ENCODE measurements around the gene URI1.
A peak's percentile ranks its signal among the peaks of the same experiment; 100 is the strongest.

Gene URI1, protein sequence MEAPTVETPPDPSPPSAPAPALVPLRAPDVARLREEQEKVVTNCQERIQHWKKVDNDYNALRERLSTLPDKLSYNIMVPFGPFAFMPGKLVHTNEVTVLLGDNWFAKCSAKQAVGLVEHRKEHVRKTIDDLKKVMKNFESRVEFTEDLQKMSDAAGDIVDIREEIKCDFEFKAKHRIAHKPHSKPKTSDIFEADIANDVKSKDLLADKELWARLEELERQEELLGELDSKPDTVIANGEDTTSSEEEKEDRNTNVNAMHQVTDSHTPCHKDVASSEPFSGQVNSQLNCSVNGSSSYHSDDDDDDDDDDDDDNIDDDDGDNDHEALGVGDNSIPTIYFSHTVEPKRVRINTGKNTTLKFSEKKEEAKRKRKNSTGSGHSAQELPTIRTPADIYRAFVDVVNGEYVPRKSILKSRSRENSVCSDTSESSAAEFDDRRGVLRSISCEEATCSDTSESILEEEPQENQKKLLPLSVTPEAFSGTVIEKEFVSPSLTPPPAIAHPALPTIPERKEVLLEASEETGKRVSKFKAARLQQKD

DNA sequence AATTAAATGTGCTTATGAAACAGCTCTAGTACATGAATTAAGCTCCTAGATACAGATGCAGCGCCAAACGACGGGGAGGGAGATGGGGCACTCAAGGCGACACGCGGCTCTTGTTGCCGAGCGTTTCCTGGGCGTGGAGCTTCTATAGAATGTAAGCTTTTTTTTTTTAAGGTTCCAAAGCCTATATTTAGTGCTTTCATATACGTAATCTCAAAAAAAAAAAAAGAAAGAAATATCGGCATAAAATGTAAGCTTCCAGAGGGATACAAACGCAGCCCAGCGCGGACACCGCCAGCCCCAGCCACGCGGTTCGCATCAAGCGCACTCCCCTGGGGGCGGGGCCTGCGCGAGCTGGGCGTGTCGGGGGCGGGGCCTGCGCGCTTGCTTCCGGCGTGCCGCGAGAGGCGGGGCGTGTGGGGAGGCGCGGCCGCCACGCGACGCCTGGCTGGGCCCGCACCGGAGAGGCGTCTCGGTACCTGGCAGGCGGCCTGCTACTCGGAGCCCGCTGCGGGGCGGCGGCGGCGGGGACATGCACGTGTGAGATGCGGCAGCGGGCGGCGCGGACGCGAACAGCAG, at the start of gene URI1:
URI1 (plus strand) TSS at position 412 of the 576 bp plus-strand sequence. CDS start 309 bp downstream, outside the sequence.
- in situ Hi-C loops (cut with MboI; ENCODE audit: low pct_unique_long_range_greater_than_20kb, low sequenced_read_pairs, unreplicated experiment), result no loop called here
- TF ChIP-seq, protein P1, sequence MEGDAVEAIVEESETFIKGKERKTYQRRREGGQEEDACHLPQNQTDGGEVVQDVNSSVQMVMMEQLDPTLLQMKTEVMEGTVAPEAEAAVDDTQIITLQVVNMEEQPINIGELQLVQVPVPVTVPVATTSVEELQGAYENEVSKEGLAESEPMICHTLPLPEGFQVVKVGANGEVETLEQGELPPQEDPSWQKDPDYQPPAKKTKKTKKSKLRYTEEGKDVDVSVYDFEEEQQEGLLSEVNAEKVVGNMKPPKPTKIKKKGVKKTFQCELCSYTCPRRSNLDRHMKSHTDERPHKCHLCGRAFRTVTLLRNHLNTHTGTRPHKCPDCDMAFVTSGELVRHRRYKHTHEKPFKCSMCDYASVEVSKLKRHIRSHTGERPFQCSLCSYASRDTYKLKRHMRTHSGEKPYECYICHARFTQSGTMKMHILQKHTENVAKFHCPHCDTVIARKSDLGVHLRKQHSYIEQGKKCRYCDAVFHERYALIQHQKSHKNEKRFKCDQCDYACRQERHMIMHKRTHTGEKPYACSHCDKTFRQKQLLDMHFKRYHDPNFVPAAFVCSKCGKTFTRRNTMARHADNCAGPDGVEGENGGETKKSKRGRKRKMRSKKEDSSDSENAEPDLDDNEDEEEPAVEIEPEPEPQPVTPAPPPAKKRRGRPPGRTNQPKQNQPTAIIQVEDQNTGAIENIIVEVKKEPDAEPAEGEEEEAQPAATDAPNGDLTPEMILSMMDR (IDR thresholded peaks at IDR 0.05; ENCODE audit: extremely low read depth, insufficient read depth, missing control alignments), result no peak
- DNase-seq (ENCODE audit: low spot score), result peak; percentile 96

- in situ Hi-C loops (cut with MboI; ENCODE audit: low pct_unique_long_range_greater_than_20kb, low sequenced_read_pairs, unreplicated experiment), result no loop called here
- TF ChIP-seq, protein P1 (IDR thresholded peaks at IDR 0.05; ENCODE audit: extremely low read depth, insufficient read depth, missing control alignments), result no peak
- no peak for DNase-seq (ENCODE audit: low spot score)
These were observed 48.3 kb upstream of the URI1 start for GRCh38 chr19:29893606-29894284.

GRCh38 chr19:29896802-29897201, 45.2 kb upstream of the URI1 start:
- no peak for DNase-seq (ENCODE audit: low spot score)
- in situ Hi-C loops (cut with MboI; ENCODE audit: low pct_unique_long_range_greater_than_20kb, low sequenced_read_pairs, unreplicated experiment), result no loop called here
- TF ChIP-seq, protein P1 (IDR thresholded peaks at IDR 0.05; ENCODE audit: extremely low read depth, insufficient read depth, missing control alignments), result no peak

- TF ChIP-seq, protein P1 (IDR thresholded peaks at IDR 0.05; ENCODE audit: extremely low read depth, insufficient read depth, missing control alignments), result no peak
- no peak for DNase-seq (ENCODE audit: low spot score)
- in situ Hi-C loops (cut with MboI; ENCODE audit: low pct_unique_long_range_greater_than_20kb, low sequenced_read_pairs, unreplicated experiment), result no loop called here
These were observed 44.6 kb upstream of the URI1 start for GRCh38 chr19:29897466-29897865.

GRCh38 chr19:29904017-29904416, 38.0 kb upstream of the URI1 start:
- DNase-seq (ENCODE audit: low spot score), result no peak
- in situ Hi-C loops (cut with MboI; ENCODE audit: low pct_unique_long_range_greater_than_20kb, low sequenced_read_pairs, unreplicated experiment), result no loop called here
- TF ChIP-seq, protein P1 (IDR thresholded peaks at IDR 0.05; ENCODE audit: extremely low read depth, insufficient read depth, missing control alignments), result no peak

Measured in GM13977 (cell line).